HUDEP-2 (cell line): ENCODE data around the gene FAM13B.

Source experiments
- DNase-seq, 76 experiments: peaks; one replicate each; lab custom pipeline; 2025; ENCODE audit not compliant: unreplicated experiment in 76 of 76; lab: John Stamatoyannopoulos, UW

Gene FAM13B

DNA sequence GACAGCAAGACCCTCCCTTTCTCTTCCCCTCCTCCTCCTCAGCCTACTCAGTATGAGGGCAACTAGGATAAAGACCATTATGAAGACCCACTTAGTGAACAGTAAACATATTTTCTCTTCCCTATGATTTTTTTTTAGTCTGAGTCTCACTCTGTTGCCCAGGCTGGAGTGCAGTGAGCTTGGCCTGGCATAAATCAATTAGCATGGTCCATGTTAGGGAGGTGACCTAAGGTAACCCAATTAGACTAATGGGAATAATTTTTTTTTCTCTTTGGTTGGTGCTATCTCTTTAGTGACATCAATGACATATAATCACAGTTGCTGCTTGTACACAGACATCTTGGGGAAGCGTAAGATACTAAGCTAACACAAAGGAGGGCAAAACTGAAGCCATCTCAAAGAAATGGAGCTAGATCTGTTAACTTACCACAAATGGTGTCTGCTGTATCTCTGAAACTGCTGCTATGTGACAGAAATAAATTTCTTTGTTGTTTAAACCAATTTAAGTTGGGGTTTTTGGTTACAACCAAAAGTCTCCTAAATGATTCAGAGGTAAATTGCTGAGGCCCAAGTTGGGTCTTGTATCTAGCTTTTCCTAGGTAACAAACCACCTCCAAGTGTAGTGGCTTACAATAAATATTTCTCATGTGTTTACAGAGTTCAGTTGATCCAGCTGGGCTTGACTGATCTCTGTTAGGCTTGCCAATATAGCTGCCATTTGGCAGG, 130.3 kb downstream of the FAM13B start:
- DNase-seq = no peak

DNA sequence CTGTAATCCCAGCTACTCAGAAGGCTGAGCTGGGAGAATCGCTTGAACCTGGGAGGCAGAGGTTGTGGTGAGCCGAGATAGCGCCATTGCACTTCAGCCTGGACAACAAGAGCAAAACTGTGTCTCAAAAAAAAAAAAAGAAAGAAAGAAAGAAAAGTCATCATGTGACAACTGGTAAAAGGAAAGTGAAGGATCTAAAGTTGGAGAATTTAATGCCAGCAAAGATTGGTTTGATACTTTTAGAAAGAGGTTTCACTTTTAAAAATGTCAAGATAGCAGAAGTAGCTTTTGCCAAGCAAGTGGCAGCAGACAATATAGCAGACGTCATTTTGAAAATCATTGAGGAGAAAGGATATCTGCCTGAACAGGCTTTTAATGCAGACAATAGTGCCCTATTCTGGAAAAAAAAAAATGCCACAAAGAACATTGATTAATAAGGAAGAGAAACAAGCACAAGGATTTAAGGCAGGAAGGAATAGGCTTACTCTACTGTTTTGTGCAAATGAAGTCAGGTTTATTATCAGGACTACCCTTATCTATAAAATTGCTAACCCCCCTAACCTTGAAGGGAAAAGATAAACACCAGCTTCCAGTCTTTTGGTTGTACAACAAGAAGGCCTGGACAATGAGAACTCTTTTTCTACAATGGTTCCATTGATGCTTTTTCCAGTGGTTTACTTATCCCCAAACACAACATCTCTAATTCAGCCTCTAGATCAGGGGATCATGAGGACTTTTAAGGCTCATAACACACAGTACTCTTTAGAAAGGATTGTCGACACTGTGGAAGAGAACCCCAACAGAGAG, 131.7 kb downstream of the FAM13B start:
- DNase-seq = peak in 2 of 76 experiments; percentile 3 to 14

DNA sequence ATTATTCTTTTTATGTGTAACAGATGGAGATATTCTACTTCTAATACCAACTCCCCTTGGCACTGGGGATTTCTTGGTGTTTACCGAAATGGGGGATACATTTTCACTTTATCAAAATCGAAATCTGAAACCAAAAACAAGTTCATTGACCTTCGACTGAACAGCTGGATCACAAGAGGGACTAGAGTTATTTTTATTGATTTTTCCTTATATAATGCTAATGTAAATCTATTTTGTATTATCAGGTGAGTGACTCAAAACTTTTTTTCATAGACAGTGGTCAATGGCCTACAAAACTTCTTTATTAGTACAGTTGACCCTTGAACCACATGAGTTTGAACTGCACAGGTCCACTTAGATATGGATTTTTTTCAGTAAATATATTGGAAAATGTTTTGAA, 133.4 kb downstream of the FAM13B start:
- DNase-seq = no peak

DNA sequence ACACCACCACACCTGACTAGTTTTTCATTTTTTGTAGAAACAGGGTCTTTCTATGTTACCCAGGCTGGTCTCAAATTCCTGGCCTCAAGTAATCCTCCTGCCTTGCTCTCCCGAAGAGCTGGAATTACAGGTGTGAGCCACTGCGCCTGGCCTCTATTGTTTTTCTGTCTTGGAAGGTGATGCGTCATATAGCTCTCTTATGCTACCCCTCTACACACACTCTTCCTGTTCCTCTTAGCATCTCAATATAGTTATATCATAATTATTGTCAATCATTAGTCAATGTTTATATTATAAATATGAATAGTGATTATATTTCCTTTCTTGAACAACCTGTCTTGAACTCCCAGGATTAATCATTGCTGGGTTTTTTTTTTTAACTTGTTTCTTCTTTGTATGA, 136.3 kb downstream of the FAM13B start:
- DNase-seq = no peak

DNA sequence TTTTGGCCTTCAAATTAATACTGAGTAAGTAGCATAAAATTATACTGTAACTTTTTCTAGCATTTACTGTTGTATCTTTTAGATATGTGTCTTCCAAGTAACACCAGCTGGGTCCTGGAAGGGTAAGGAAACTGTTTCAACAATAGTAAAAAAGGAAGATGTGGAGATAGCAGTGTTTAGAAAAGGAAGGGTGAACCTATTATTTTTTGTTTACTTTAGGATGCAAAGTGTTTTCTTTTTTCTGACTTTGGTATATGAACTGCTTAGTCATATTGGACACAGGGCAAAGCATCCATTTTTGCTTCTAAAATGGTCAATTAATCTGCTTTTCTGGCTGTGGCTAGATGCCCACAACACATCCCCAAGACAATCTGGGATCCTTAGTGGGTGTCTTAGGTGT, 138.3 kb downstream of the FAM13B start:
- no peak for DNase-seq

DNA sequence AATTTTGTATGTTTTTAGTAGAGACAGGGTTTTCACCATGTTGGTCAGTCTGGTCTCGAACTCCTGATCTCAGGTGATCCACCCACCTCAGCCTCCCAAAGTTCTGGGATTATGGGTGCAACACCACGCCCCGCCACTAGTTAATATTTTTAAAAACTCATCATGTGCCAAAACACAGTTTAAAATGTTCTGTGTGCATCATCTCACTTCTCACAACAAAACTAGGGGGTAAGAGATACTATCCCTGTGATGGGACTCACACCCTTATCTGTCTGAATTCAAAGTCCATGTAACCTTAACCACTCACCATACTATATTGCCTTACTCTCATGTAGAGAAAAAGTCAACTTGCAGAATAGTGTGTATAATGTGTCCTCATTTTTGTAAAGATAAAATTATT, 141.0 kb downstream of the FAM13B start:
- peak in 1 of 76 experiments; percentile 9 for DNase-seq

DNA sequence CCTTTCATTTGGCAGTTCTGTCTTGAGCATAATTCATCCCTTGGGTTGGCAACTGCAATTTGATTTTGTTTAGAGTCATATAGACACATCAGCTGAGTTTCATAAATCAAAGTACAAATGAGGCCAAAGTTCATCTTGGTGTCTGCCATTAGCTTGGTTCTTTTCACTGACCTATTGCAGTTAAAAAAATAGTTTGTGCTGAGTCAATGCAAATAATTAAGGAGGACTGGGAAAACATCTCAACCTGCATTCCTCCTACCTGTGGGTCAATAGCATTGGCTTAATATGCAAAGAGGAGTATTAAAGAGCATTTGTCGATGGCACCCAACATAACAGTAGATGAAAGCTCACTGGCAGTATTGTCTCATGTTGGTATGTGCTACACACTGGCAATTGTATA, 142.0 kb downstream of the FAM13B start:
- DNase-seq = no peak

DNA sequence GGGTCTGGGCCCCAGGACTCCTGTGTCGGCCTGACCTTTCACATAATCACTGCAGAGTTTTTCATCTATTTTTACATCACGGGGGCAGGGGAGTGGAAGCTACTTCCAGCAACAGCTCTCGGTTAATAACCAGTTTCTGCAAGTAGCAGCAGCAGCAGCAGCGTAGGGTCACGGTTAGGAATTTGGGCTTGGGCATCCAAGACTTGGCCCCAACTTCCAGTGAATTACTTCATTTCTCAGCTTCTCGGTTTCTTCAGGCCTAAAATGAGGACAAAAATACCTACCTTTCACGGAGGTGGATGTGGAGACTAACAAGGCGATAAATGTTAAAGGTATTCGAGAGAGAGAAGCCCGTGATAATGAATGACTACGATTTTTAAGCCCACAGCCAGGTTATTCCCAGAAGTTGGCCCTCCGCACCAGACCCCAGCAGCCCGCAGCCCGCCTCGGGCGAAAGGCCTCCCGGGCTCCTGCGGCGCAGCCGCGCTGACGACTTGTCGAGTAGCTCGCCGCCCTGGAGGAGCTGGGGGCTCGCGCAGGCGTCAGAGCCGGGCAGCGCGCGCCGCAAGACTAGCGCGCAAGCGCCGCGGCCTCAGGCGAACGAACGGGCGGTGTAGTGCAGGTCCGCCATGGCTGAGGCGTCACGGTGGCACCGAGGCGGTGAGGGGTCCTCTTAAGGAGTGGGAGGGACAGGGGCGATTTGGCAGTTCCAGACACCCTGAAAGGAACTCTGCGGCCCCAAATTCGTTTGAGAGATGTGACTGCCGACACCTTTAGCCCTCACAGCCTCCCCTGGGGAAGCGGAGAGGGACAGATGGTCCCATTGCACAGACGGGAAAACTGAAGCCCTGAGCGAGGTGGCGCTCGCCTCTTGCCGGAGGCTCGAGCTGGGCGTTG, 143.8 kb downstream of the FAM13B start, which contains the start of gene PKD2L2:
Gene PKD2L2 (plus strand): TSS at position 595 of the 897 bp plus-strand sequence. CDS start 35 bp downstream, at position 630.
- DNase-seq = peak in 74 of 76 experiments; percentile 22 to 90 (median 71)

DNA sequence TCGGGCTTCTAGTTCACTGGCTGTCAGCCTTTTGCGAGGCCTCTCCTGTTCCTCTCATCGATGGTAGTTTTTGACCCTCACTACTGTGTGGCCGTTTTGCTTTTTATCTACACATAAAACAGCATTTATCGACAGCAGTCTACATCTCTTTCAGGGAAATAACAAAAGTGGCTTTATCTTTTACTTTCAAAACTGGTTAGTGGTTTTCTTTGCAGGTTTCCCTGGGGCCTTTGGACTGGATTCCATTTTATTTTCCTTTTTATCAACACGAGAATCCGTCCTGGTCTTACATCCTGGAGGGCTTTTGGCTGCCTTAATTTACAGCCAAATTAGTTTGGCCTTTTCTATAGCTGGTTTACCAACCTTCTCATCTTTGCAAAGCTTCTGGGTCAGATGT, 144.4 kb downstream of the FAM13B start:
- peak in 3 of 76 experiments; percentile 5 to 43 (median 25) for DNase-seq
